Activated T-helper 17 cell treated with anti-CD3 and anti-CD28 coated beads, Interleukin-2, amount 50 U/mL, for 72 hours (primary cell): ENCODE results near the gene CACNA1C. TPM values are rescaled to one million over a fixed set of nuclear protein-coding genes. Genes with fewer than 3 reads are reported as not detected.
A peak's percentile ranks its signal among the peaks of the same experiment; 100 is the strongest.

Source experiments
- ATAC-seq: fragments of 150-1000 bp; cut with Tn5 transposase; replicated peaks from 2 replicates; pipeline ENCODE4 v1.10.0; 2021; ENCODE audit warnings: mild to moderate bottlenecking, moderate library complexity
- H3K27ac Mint-ChIP-seq: one replicate; pipeline ENCODE4 v1.8.0; 2022; ENCODE audit warnings: mixed read lengths
- H3K27me3 Mint-ChIP-seq: one replicate; pipeline ENCODE4 v1.8.0; 2022; ENCODE audit warnings: mixed read lengths
- H3K36me3 Mint-ChIP-seq: one replicate; pipeline ENCODE4 v1.8.0; 2022; ENCODE audit warnings: low read depth, mild to moderate bottlenecking, mixed read lengths
- H3K4me1 Mint-ChIP-seq: one replicate; pipeline ENCODE4 v1.8.0; 2022; ENCODE audit warnings: mixed read lengths
- H3K4me3 Mint-ChIP-seq: one replicate; pipeline ENCODE4 v1.8.0; 2022; ENCODE audit warnings: mild to moderate bottlenecking, mixed read lengths
- H3K9me3 Mint-ChIP-seq: one replicate; pipeline ENCODE4 v1.8.0; 2022; ENCODE audit warnings: mixed read lengths
- total RNA-seq, 2 donors: library from RNA; stranded (reverse); gene quantifications; one replicate each; pipeline ENCODE4 v1.2.3, GENCODE V29; 2022

The CACNA1C gene
- total RNA-seq, 2 donors from 2014 or later, result 0.04 to 0.21 TPM

- Mint-ChIP-seq H3K9me3 (no peaks in the 10 kb centered on the region), H3K36me3 (no peaks in the 10 kb centered on the region), H3K27ac (no peak overlapping the region), H3K4me3 (no peak overlapping the region), H3K27me3 (peaks cover 9% of the 10 kb centered on the region), H3K4me1 (no peaks in the 10 kb centered on the region)
- no peak for ATAC-seq
Measured at GRCh38 chr12:2395354-2395977, 342.7 kb downstream of the CACNA1C start.

DNA sequence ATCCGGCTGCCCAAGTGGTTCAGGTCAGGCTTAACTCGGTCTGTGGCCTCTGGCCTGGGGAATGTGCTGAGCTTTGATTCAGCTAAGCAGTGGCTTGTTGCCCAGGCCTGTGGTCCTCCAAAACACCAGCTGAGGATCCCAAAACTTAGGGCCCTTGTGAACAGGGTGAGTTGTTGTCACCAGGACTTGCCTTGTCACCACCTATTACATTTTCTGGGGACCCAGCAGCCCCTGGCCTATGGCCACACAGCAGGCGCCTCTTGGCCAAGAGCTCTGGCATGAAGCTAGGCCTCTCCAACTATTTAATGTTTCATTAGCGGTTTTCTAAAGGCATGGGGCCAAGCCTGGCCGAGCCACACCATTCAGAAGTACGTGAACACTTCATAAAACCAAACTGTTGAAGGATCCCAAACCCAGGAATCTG, 343.7 kb downstream of the CACNA1C start:
- Mint-ChIP-seq H3K27ac (no peak overlapping the region), H3K4me3 (no peak overlapping the region), H3K9me3 (no peaks in the 10 kb centered on the region), H3K36me3 (no peaks in the 10 kb centered on the region), H3K4me1 (no peaks in the 10 kb centered on the region), H3K27me3 (peaks cover 5% of the 10 kb centered on the region)
- no peak for ATAC-seq

- peaks cover 5% of the 10 kb centered on the region for H3K27me3 Mint-ChIP-seq
- H3K4me3 Mint-ChIP-seq, result no peak overlapping the region
- H3K4me1 Mint-ChIP-seq, result no peaks in the 10 kb centered on the region
- H3K27ac Mint-ChIP-seq, result no peak overlapping the region
- no peaks in the 10 kb centered on the region for H3K36me3 Mint-ChIP-seq
- H3K9me3 Mint-ChIP-seq, result no peaks in the 10 kb centered on the region
- ATAC-seq, result no peak
Measured at GRCh38 chr12:2397356-2398045, 344.7 kb downstream of the CACNA1C start.

- Mint-ChIP-seq H3K36me3 (no peaks in the 10 kb centered on the region), H3K27me3 (peaks cover 13% of the 10 kb centered on the region)
Measured at GRCh38 chr12:2401040-2401439, 348.3 kb downstream of the CACNA1C start.

GRCh38 chr12:2402073-2402579, 349.3 kb downstream of the CACNA1C start:
- H3K36me3 Mint-ChIP-seq, result no peaks in the 10 kb centered on the region
- H3K27ac Mint-ChIP-seq, result no peak overlapping the region
- no peak for ATAC-seq
- no peaks in the 10 kb centered on the region for H3K4me1 Mint-ChIP-seq
- peaks cover 13% of the 10 kb centered on the region for H3K27me3 Mint-ChIP-seq
- H3K4me3 Mint-ChIP-seq, result no peak overlapping the region
- H3K9me3 Mint-ChIP-seq, result no peaks in the 10 kb centered on the region

More at GRCh38 chr12:2401040-2401439, 348.3 kb downstream of the CACNA1C start:
- no peak overlapping the region for H3K27ac Mint-ChIP-seq
- H3K4me3 Mint-ChIP-seq, result no peak overlapping the region
- peak; percentile 6 for ATAC-seq
- no peaks in the 10 kb centered on the region for H3K9me3 Mint-ChIP-seq
- H3K4me1 Mint-ChIP-seq, result no peaks in the 10 kb centered on the region

DNA sequence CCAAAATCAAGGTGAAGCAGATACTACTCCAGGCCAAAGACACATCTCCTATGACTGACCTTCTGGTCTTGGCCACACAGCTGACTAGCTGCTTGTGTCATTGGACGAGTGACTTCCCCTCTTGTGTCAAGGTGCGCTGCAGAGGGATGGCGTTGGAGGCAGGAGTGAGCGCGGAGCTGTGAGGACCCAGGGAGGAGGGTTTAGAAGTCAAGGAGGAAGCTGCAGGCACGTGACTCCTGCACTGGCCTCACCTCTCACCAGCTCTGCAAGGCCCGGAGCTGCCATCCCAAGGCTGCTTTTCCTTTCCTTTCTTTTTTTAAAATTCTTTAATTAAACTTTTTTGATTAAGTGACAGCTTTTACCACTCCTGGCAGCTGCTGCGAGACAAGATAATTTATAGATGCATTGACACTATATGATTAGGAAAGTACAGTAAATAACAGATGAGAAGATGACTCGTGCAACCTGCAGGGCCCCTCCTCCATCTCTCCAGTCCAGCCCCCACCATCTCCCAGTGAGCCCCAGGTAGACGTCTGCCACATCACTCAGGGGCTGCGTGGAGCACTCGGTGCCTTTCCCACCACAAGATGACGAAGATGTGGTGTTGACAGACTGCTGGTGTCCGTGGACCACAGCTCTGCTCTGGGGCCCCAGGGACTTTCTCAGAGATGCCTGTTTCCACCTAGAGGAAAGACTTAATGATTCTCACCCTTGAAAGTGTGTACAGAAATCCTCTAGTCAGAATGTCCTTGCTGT, 350.6 kb downstream of the CACNA1C start:
- H3K4me1 Mint-ChIP-seq, result no peaks in the 10 kb centered on the region

DNA sequence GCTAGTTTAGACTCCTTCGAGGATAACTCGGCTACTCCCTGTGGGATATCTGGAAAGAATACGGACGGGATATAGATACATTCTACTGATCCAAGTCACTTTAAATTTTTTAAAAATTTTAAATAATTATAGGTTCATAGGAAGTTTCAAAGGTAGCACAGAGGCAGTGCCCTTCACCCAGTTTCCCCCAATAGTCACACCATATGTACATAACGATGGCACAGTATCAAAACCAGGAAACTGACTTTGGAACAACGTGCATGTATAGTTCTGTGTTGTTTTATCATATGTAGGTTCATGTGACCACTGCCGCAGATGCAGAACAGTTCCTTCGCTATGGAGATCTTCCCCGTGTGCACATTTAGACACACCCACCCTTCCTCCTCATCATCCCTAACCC, 352.3 kb downstream of the CACNA1C start:
- no peaks in the 10 kb centered on the region for H3K4me1 Mint-ChIP-seq
- no peak overlapping the region for H3K27ac Mint-ChIP-seq
- no peak overlapping the region for H3K4me3 Mint-ChIP-seq
- H3K9me3 Mint-ChIP-seq, result no peaks in the 10 kb centered on the region
- H3K36me3 Mint-ChIP-seq, result no peaks in the 10 kb centered on the region
- peaks cover 13% of the 10 kb centered on the region for H3K27me3 Mint-ChIP-seq
- ATAC-seq, result no peak

More for the DNA sequence above, 350.6 kb downstream of the CACNA1C start:
- H3K4me3 Mint-ChIP-seq, result no peak overlapping the region
- no peak overlapping the region for H3K27ac Mint-ChIP-seq
- H3K36me3 Mint-ChIP-seq, result no peaks in the 10 kb centered on the region
- peaks cover 13% of the 10 kb centered on the region for H3K27me3 Mint-ChIP-seq
- no peaks in the 10 kb centered on the region for H3K9me3 Mint-ChIP-seq
- no peak for ATAC-seq

GRCh38 chr12:2406903-2407302, 354.1 kb downstream of the CACNA1C start:
- H3K4me1 Mint-ChIP-seq, result no peaks in the 10 kb centered on the region
- peaks cover 8% of the 10 kb centered on the region for H3K27me3 Mint-ChIP-seq
- H3K9me3 Mint-ChIP-seq, result no peaks in the 10 kb centered on the region
- no peaks in the 10 kb centered on the region for H3K36me3 Mint-ChIP-seq
- no peak overlapping the region for H3K4me3 Mint-ChIP-seq
- H3K27ac Mint-ChIP-seq, result no peak overlapping the region
- ATAC-seq, result no peak

DNA sequence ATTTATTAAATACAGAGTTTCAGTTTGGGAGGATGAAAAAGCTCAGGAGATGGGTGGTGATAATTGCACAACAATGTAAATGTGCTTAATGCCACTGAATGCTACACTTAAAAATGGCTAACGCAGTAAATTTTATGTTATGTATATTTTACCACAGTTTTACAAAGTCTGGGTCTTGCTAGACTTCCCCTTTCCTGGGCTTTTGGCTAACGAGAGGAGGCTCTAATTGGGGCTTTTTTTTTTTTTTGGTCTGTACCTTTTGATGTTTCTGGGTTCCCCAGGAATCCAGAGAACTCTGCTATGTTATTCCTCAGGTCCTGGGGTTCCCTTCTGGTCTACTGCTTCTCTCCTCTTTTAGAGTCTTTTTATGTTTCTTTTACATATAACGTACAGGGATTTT, 355.5 kb downstream of the CACNA1C start:
- Mint-ChIP-seq H3K4me3 (no peak overlapping the region), H3K36me3 (no peaks in the 10 kb centered on the region), H3K4me1 (no peaks in the 10 kb centered on the region), H3K27ac (no peak overlapping the region), H3K9me3 (no peaks in the 10 kb centered on the region), H3K27me3 (peaks cover 8% of the 10 kb centered on the region)
- ATAC-seq, result no peak

- no peak for ATAC-seq
- no peaks in the 10 kb centered on the region for H3K9me3 Mint-ChIP-seq
- peaks cover 9% of the 10 kb centered on the region for H3K27me3 Mint-ChIP-seq
- no peak overlapping the region for H3K27ac Mint-ChIP-seq
- H3K36me3 Mint-ChIP-seq, result no peaks in the 10 kb centered on the region
- H3K4me3 Mint-ChIP-seq, result no peak overlapping the region
- no peaks in the 10 kb centered on the region for H3K4me1 Mint-ChIP-seq
Measured at GRCh38 chr12:2409656-2410265, 357.0 kb downstream of the CACNA1C start.

DNA sequence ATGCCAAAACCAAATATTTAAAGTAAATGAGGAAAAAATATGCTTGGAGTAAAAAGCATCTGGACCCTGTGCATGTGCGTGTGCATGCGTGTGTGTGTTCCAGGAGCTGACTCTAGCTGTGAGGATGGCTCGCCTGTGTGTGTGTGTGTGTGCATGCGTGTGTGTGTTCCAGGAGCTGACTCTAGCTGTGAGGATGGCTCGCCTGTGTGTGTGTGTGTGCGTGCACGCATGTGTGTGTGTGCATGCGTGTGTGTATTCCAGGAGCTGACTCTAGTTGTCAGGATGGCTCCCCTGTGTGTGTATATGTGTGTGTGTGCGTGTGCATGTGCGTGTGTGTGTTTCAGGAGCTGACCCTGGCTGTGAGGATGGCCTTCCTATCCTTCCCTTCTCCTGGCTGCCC, 357.7 kb downstream of the CACNA1C start:
- Mint-ChIP-seq H3K4me1 (no peaks in the 10 kb centered on the region), H3K9me3 (no peaks in the 10 kb centered on the region)

GRCh38 chr12:2411011-2411410, 358.2 kb downstream of the CACNA1C start:
- H3K4me3 Mint-ChIP-seq, result no peak overlapping the region
- peaks cover 6% of the 10 kb centered on the region for H3K27me3 Mint-ChIP-seq
- no peak overlapping the region for H3K27ac Mint-ChIP-seq
- ATAC-seq, result no peak
- no peaks in the 10 kb centered on the region for H3K4me1 Mint-ChIP-seq
- H3K36me3 Mint-ChIP-seq, result no peaks in the 10 kb centered on the region
- H3K9me3 Mint-ChIP-seq, result no peaks in the 10 kb centered on the region

More for the DNA sequence above, 357.7 kb downstream of the CACNA1C start:
- H3K27me3 Mint-ChIP-seq, result peaks cover 9% of the 10 kb centered on the region
- no peaks in the 10 kb centered on the region for H3K36me3 Mint-ChIP-seq
- ATAC-seq, result no peak
- no peak overlapping the region for H3K4me3 Mint-ChIP-seq
- no peak overlapping the region for H3K27ac Mint-ChIP-seq

- Mint-ChIP-seq H3K4me1 (no peaks in the 10 kb centered on the region), H3K27ac (no peak overlapping the region), H3K27me3 (peaks cover 9% of the 10 kb centered on the region), H3K9me3 (no peaks in the 10 kb centered on the region), H3K4me3 (no peak overlapping the region), H3K36me3 (no peaks in the 10 kb centered on the region)
- no peak for ATAC-seq
Measured at GRCh38 chr12:2411616-2412304, 359.0 kb downstream of the CACNA1C start.

GRCh38 chr12:2412305-2412643, 359.5 kb downstream of the CACNA1C start:
- no peaks in the 10 kb centered on the region for H3K9me3 Mint-ChIP-seq
- H3K36me3 Mint-ChIP-seq, result no peaks in the 10 kb centered on the region
- peaks cover 9% of the 10 kb centered on the region for H3K27me3 Mint-ChIP-seq
- no peaks in the 10 kb centered on the region for H3K4me1 Mint-ChIP-seq
- no peak overlapping the region for H3K27ac Mint-ChIP-seq
- no peak for ATAC-seq
- H3K4me3 Mint-ChIP-seq, result no peak overlapping the region
